Spleen (tissue), 7 donors: Measurements from ENCODE around the gene TEK.

ENCODE experiments used
- CTCF ChIP-seq, 11 experiments: fragments of 200-600 bp in 7 of 11; fragments of 450-650 bp in 4 of 11; sonication (generic) in 4 of 11; IDR thresholded peaks in 8 of 11; conservative IDR thresholded peaks in 3 of 11; 1 replicate in 7 of 11; 2 replicates in 4 of 11; pipeline versions ENCODE4 v1.4.0 to v1.8.0; 2016 to 2021; ENCODE audit warnings: antibody characterized with exemption in 11 of 11, inconsistent platforms in 4 of 11, mild to moderate bottlenecking in 1 of 11
- POLR2A ChIP-seq, 3 donors: fragments of 450-650 bp; IDR thresholded peaks; one replicate each; pipeline ENCODE4 v1.5.1; 2017; ENCODE audit warnings: antibody characterized with exemption in 3 of 3, mild to moderate bottlenecking in 1 of 3
- POLR2AphosphoS5 ChIP-seq, 3 donors: sonication (generic); formaldehyde crosslinking; IDR thresholded peaks; one replicate each; pipeline ENCODE4 v1.5.1; 2017; ENCODE audit warnings: antibody characterized with exemption in 3 of 3
- donor health status: DM: no; HTN: no; CAD: no; lungs with moderate emphysema.
- donor health status: DM: no; HTN: no; CAD: no.
- donor health status: DM: no; HTN: no; CAD: no.

DNA sequence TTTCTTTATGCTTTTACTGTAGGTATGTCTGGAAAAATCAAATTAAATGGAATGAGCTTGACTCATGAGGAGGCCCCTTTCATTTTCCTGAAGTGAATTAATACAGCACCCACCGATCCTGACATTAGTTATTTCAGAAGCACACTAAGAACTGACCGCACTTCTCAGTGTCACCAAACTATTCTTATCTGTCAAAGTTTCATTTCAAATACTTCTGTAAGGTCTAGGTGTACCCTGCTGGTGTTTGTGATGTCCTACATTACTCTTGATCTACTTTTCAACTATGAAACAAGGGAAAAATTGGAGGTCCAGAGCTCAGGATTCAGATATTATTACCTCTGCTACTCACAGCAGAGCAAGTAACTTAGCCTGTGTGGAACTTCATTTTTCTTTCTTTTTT is 1.8 kb upstream of the TEK start:
- TF ChIP-seq CTCF (IDR thresholded peaks at IDR 0.05 in 8 of 11, conservative IDR thresholded peaks at IDR 0.05 in 3 of 11) (no peak), POLR2A (IDR thresholded peaks at IDR 0.05) (no peak), POLR2AphosphoS5 (IDR thresholded peaks at IDR 0.05) (no peak)
